Retina (tissue), 1 donor: ENCODE data around the gene BHLHE41.

Experiments
- DNase-seq: peaks from one replicate; pipeline ENCODE4 v3.0.0-alpha.2; 2016

The BHLHE41 gene

GRCh38 chr12:26133521-26133920, 8.7 kb upstream of the BHLHE41 start:
- DNase-seq = no peak

DNA sequence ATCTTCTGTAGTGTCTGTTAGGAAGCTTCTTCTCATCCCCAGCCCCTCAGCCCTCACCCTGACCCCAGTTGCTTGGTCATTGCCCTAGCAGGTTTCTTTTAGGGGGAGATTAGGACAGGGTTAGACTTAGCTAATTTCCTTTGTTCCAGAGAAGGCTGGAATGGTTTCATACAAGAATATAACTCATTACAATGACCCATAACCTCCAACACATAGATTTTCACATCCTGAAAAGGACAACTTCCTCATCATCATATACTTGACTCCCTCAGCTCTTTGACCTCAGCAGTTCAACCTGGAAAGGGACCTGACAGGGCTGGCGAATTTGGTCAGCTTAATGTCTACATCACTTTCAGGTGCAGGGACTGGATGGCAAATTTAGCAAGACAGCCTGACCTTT, 8.0 kb upstream of the BHLHE41 start:
- no peak for DNase-seq

- no peak for DNase-seq
Measured at GRCh38 chr12:26131936-26132335, 7.1 kb upstream of the BHLHE41 start.

DNA sequence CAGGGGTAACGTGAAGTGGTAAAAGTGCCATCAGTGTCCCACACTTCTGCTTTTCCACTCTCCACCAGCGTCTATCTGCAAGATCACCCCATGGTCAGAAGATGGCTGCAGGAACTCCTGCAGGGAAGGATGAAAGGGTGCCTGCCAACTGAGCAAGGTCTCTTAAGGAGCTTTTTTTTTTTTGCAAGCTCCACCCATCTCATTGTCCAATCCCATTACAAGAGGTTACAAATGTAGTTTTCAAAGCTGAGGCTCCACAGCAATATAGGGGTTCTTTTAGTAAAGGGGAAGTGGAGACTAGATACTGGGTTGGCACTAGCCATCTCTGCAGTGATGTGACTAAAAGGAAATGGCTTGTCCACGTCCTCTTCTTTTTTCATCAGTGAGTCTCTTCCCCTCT, 5.9 kb upstream of the BHLHE41 start:
- DNase-seq = no peak

- DNase-seq = no peak
Measured at GRCh38 chr12:26128168-26128567, 3.3 kb upstream of the BHLHE41 start.

DNA sequence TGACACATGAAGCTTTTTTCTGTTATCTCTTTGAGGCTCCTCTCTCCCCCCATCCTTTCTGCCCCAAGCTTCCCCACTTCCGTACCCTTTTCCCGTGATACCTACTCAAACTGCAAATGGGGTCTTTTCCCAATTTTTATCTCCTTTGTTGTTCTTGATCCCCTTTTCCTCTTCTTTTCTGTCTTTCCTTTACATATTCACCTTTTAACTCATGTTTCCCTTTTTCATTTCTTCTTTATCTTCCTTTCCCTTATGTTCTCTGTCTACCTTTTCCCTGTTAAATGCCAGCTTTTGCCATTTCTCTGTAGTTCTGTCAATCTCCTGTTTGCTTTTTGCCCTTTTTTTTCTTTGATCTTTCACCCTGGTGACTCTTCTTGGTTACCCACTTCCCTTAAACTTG, 2.6 kb upstream of the BHLHE41 start:
- no peak for DNase-seq

DNA sequence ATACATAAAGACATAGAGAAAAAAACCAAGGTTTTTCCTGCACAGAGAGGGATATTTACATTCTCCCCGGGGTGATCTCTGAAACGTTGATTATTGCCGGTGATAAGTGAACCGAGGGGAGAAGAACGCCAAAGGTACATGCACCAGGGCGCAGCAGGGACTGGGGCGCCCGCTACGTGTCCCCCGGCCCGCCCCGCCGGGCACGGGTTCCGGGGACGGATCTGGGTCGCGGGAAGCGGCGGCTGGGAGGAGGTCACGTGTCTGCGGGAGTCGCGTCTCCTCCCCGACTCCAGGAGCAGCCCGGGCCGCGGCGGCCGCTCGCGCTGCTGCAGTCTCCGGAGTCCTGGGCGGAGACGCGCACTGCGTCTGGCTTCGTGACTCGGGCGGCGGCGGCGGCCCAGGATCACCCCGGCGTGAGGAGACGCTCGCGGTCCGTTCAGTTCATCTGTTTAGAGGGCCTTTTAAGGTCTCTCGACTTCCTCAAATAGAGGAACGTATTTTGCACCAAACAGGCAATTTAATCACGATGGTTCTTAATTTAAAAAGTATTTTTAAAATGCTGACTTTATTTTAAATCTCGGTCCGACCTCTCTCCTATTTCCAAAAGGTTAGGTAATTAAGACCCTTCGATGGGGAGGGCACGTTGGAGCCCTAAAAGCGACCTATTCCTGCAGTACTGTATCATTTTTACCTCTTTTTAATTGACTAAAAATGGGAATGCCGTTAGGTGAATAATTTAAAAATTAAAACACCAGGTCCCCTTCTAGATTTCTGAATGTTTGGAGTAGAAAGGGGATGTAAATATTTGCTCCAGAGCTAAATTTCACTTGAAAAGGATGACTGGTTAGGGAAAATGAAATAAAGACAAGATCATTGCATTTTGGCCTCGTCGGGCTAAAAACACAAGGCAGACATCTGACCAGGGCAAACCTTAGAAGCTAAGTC, 1.8 kb upstream of the BHLHE41 start:
- peak; percentile 92 for DNase-seq

- peak; percentile 92 for DNase-seq
Measured at GRCh38 chr12:26125400-26126339, 833 bp upstream of the BHLHE41 start.

DNA sequence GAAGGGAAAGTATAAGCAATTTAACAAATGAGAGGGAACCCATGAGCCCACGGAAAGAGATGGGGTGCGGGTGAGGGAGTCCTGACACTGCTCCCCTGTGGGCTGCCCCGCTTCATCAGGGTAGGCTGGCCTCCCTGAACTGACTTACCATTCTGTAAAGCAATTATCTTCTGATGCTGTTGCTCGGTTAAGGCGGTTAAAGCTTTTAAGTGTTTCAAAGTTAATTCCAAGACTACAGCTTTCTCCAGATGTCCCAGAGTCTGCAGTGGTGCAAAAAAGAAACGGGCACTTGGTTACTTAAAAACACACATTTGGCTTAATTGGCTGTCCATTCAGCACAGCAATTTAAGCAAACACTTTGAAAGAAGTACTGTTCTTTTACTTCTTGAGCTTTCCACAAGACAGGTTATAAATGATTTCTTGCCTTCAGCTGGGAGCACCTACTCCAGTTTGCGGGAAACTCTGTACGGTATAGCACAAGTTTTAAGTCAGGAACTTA, 1.3 kb downstream of the BHLHE41 start:
- no peak for DNase-seq

DNA sequence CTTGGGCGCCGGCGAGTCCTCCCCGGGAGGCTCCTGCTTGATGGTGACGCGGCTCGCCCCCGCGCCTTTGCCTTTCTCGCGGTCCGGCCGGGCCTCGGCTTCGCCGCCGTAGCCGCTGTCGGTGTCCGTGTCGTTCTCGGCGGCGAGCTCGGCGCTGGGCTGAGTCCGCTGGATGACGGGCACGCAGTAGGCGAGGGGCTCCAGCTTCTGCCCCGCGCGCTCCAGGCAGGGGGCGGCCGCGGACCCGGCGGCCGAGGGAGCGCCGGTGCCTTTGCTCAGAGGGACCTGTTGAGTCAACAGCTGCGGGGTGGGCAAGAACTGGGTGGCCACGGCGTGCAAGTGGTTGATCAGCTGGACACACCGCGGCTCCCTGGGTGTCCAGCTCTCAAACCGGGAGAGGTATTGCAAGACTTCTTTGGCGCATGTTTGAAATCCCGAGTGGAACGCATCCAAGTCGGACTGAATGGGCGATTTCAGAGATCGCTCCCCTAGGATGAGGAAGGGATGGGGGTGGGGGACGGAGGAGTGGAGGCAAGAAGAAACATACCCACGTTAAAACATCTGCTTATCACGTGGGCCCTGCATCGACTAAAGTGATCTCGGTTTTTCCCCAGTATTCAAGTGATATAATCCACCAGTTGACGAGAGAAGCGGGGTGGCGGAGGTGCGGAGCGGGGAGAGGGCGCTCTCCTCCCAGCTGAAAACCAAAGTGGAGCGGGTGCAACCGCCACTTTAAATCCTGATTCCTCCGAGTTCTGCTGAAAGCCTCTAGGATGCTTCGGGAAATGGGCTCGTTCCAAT, 2.0 kb downstream of the BHLHE41 start:
- DNase-seq = peak; percentile 85

GRCh38 chr12:26122061-26122680, 2.7 kb downstream of the BHLHE41 start:
- DNase-seq = peak; percentile 73

DNA sequence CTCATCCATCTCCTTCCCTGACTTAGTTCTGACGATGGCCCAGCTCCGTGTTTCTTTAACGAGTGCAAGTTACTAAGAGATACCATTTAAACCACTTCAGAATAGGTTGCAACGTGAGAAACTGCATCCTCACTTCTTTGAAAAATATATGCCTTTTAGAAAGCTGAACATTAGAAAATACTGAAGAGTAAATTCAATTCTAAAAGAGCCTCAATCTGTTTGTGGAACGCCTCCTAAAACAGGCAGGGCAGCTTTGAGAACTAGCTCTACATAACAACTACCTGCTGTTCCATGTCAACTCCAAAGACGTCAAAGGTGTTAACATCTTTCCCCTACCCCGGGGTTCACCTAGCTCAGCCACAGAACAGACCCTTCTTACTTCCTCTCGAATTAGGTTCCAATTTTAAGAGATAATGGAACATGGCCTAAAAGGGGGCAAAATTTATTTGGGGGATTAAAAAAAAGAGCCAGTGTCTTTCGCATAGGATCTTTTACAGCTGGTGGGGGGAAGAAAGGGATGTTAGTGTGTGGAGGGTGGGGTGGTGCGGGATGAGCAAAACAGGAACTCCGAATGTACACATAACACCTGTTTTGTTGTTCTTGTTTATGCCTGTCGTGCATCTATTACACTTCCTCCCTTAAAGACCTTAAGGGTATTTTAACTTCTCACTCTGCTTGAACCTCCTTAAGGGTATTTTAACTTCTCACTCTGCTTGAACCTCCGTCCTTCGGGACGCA, 3.3 kb downstream of the BHLHE41 start:
- peak; percentile 28 for DNase-seq

DNA sequence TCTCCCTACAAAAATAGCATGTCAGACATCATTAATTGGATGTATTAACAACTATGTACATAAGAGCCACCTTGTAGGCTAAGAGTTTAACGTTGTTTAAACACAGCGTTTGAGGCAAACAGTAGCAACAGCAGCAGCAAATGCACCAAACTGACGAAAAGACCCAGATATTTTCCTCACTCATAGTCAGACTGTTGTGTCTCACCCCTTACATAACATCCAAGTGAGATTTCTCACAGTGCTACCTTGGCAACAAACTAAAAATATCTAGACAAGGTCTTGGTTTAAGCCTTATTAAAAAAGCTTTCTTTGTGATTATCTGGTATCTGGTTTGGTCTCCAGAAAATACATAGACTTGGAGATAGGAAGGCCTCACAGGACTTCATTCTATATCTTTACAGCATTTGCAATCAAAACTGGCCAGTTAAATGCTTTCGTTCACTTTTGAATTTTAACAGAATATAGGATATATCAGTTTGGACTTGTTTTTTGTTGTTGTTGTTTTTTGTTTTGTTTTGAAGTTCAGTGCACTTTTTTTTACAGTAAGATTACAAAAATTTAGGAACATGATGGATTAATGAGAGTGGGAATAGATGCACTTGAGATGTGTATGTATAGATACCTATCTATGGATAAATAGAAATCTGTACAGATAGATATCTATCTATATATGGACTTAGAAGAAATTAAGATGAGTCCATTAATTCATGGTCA, 4.1 kb downstream of the BHLHE41 start:
- DNase-seq = no peak

- peak; percentile 36 for DNase-seq
Measured at GRCh38 chr12:26119391-26119989, 5.3 kb downstream of the BHLHE41 start.

DNA sequence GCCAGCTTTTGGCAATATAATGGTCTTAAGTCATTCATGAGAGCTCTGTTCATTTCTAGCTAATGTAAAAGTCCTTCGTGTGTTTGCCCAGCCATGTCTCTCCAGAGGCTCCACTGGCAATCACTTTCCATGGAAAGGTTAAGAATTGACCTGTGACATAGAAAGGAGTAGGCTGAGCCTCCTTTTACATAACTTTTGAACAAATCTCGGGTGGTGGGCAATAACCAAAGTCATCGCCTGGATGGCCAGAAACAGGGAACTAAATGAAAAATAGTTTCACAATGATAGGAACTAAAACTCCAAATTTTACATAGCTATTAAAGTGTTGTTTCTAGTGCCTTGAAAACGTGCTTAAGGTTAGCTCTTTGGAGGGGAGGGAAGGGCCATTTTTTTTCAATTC, 6.5 kb downstream of the BHLHE41 start:
- no peak for DNase-seq

GRCh38 chr12:26116829-26117715, 7.8 kb downstream of the BHLHE41 start:
- DNase-seq = no peak

GRCh38 chr12:26114720-26115401, 10.0 kb downstream of the BHLHE41 start:
- DNase-seq = no peak
